HepG2 (cell line): ENCODE measurements around the gene SLC29A2. TPM values are rescaled to one million over a fixed set of nuclear protein-coding genes. Genes with fewer than 3 reads are reported as not detected.

Source experiments
- ATAC-seq: fragments of 200-7000 bp; cut with Tn5 transposase; 3 replicates; pipeline ENCODE4 v1.9.1; 2020; ENCODE audit warnings: mild to moderate bottlenecking, moderate library complexity
- BruUV-seq: library from RNA; stranded (reverse); fragments of 400-500 nt; replicated peaks from 2 replicates; lab custom pipeline; 2021; lab: Mats Ljungman, UMichigan
- CTCF ChIA-PET: fragments of 300-600 bp; formaldehyde crosslinking; extraction: SDS; loops from one replicate; lab custom pipeline; 2021; ENCODE audit warnings: low total read pairs, inconsistent platforms, low intra/inter-chr PET ratio; lab: Yijun Ruan, JAX
- POLR2A ChIA-PET: fragments of 350-600 bp; sonication (Branson Sonifier 250); formaldehyde crosslinking; loops from one replicate; lab custom pipeline; 2020; ENCODE audit warnings: antibody characterized with exemption, inconsistent platforms; lab: Yijun Ruan, JAX
- DNase-seq: peaks from one replicate; pipeline ENCODE4 v3.0.0-alpha.2; 2015; ENCODE audit warnings: low spot score
- FAIRE-seq: peaks from 3 replicates; lab custom pipeline; 2011; peaks lifted over from hg19 to GRCh38; lab: Jason Lieb, UNC
- H2AFZ ChIP-seq: one replicate; pipeline ENCODE4 v1.6.1; 2011; ENCODE audit warnings: low read length, inconsistent platforms
- H3K27ac ChIP-seq: fragments of 300-600 bp; 3 replicates; pipeline ENCODE4 v1.8.0; 2011; ENCODE audit warnings: mixed run types, mild to moderate bottlenecking, mixed read lengths, low read length, inconsistent platforms; ENCODE audit not compliant: insufficient read depth; ENCODE audit errors: extremely low read length
- H3K27me3 ChIP-seq, 2 experiments: fragments of 200-600 bp in 1 of 2; 2 replicates in 1 of 2; 3 replicates in 1 of 2; pipeline versions ENCODE4 v1.6.0 to v1.8.0; 2011; ENCODE audit warnings: low read length in 2 of 2, mild to moderate bottlenecking in 2 of 2, moderate library complexity in 2 of 2, inconsistent platforms in 1 of 2; ENCODE audit not compliant: insufficient read depth in 2 of 2, control insufficient read depth in 1 of 2
- H3K36me3 ChIP-seq, 2 experiments: fragments of 200-600 bp in 1 of 2; replicated peaks in 1 of 2; 2 replicates in 1 of 2; 3 replicates in 1 of 2; pipeline versions ENCODE4 v1.5.1 to v1.8.0; 2011; ENCODE audit warnings: low read length in 2 of 2, inconsistent platforms in 1 of 2; ENCODE audit not compliant: insufficient read depth in 2 of 2, control insufficient read depth in 1 of 2
- H3K4me1 ChIP-seq: 2 replicates; pipeline ENCODE4 v1.5.1; 2012; ENCODE audit warnings: low read length, inconsistent platforms; ENCODE audit not compliant: insufficient read depth
- H3K4me2 ChIP-seq: 2 replicates; pipeline ENCODE4 v1.6.0; 2011; ENCODE audit warnings: low read depth, low read length, inconsistent platforms
- H3K4me3 ChIP-seq, 3 experiments: fragments of 200-600 bp in 1 of 3; sonication (generic), shearing (Covaris generic) in 1 of 3; replicated peaks in 1 of 3; 2 replicates each; pipeline ENCODE4 v1.5.1; 2011 to 2016; ENCODE audit warnings: low read length in 3 of 3, inconsistent platforms in 2 of 3, low read depth in 2 of 3, mild to moderate bottlenecking in 2 of 3, control low read depth in 1 of 3, mixed read lengths in 1 of 3; ENCODE audit not compliant: insufficient read depth in 1 of 3
- H3K79me2 ChIP-seq: one replicate; pipeline ENCODE4 v1.6.1; 2011; ENCODE audit warnings: low read length, inconsistent platforms; ENCODE audit not compliant: insufficient read depth
- H3K9ac ChIP-seq: 2 replicates; pipeline ENCODE4 v1.6.0; 2011; ENCODE audit warnings: mild to moderate bottlenecking, low read depth, low read length, inconsistent platforms; ENCODE audit not compliant: insufficient read depth
- H3K9me3 ChIP-seq: 2 replicates; pipeline ENCODE4 v1.5.1; 2012; ENCODE audit warnings: mild to moderate bottlenecking, low read length
- H4K20me1 ChIP-seq: 2 replicates; pipeline ENCODE4 v1.6.0; 2011; ENCODE audit warnings: inconsistent platforms, mild to moderate bottlenecking, low read length, moderate library complexity; ENCODE audit not compliant: insufficient read depth
- AKAP8 ChIP-seq: sonication (generic); formaldehyde crosslinking; IDR thresholded peaks from 2 replicates; pipeline ENCODE4 v1.5.1; 2020; ENCODE audit warnings: mild to moderate bottlenecking, missing genetic modification reagents
- CBFB ChIP-seq: sonication (generic); formaldehyde crosslinking; IDR thresholded peaks from 2 replicates; pipeline ENCODE4 v1.4.0; 2020; ENCODE audit warnings: missing genetic modification reagents
- CC2D1A ChIP-seq: sonication (generic); formaldehyde crosslinking; IDR thresholded peaks from 2 replicates; pipeline ENCODE4 v1.8.1; 2023; ENCODE audit warnings: mild to moderate bottlenecking, missing genetic modification reagents
- EZH2 ChIP-seq: conservative IDR thresholded peaks from 2 replicates; pipeline ENCODE4 v1.6.1; 2012; ENCODE audit warnings: mild to moderate bottlenecking, low read depth, low read length, moderate library complexity
- HMGXB3 ChIP-seq: sonication (generic); formaldehyde crosslinking; IDR thresholded peaks from 2 replicates; pipeline ENCODE4 v1.4.0; 2020; ENCODE audit warnings: missing genetic modification reagents, borderline replicate concordance
- KDM2A ChIP-seq: sonication (generic); formaldehyde crosslinking; IDR thresholded peaks from 2 replicates; pipeline ENCODE4 v1.4.0; 2020; ENCODE audit warnings: low read depth, missing genetic modification reagents, borderline replicate concordance
- MEF2D ChIP-seq: sonication (generic); formaldehyde crosslinking; IDR thresholded peaks from 2 replicates; pipeline ENCODE4 v1.5.1; 2020; ENCODE audit warnings: mild to moderate bottlenecking, missing genetic modification reagents
- PHF5A ChIP-seq: IDR thresholded peaks from one replicate; pipeline ENCODE4 v1.6.1; 2018; ENCODE audit warnings: low read depth, missing genetic modification reagents; ENCODE audit not compliant: unreplicated experiment
- RFX1 ChIP-seq: fragments of 450-650 bp; IDR thresholded peaks from 2 replicates; pipeline ENCODE4 v1.6.1; 2017
- SNAI1 ChIP-seq: sonication (generic); formaldehyde crosslinking; IDR thresholded peaks from 2 replicates; pipeline ENCODE4 v1.5.0; 2020; ENCODE audit warnings: mild to moderate bottlenecking, missing genetic modification reagents, borderline replicate concordance
- TIGD3 ChIP-seq: sonication (generic); formaldehyde crosslinking; IDR thresholded peaks from 2 replicates; pipeline ENCODE4 v1.5.1; 2020; ENCODE audit warnings: mild to moderate bottlenecking, missing genetic modification reagents, borderline replicate concordance
- U2AF1 ChIP-seq: fragments of 200-400 bp; formaldehyde crosslinking; optimal IDR thresholded peaks from 2 replicates; pipeline ENCODE3; 2017; ENCODE audit warnings: mild to moderate bottlenecking, low read depth, low read length
- ZIK1 ChIP-seq: sonication (generic); formaldehyde crosslinking; IDR thresholded peaks from 2 replicates; pipeline ENCODE4 v1.5.0; 2020; ENCODE audit warnings: mild to moderate bottlenecking, low read depth, missing genetic modification reagents, borderline replicate concordance
- ZNF280D ChIP-seq: sonication (generic); formaldehyde crosslinking; IDR thresholded peaks from 2 replicates; pipeline ENCODE4 v1.5.1; 2020; ENCODE audit warnings: mild to moderate bottlenecking, missing genetic modification reagents
- ZNF30 ChIP-seq: sonication (generic); formaldehyde crosslinking; IDR thresholded peaks from 2 replicates; pipeline ENCODE4 v1.5.0; 2020; ENCODE audit warnings: mild to moderate bottlenecking, missing genetic modification reagents
- ZNF484 ChIP-seq: sonication (generic); formaldehyde crosslinking; IDR thresholded peaks from 2 replicates; pipeline ENCODE4 v1.5.1; 2020; ENCODE audit warnings: mild to moderate bottlenecking, low read depth, missing genetic modification reagents, borderline replicate concordance
- WGBS: methylation state at CpG from one replicate; pipeline ENCODE4 v1.1.6; 2017; ENCODE audit warnings: low lambda C conversion rate; 5-methylcytosine and 5-hydroxymethylcytosine counted together
- in situ Hi-C: cut with HindIII; loops from 2 replicates; pipeline ENCODE4 v1.10.0; 2017; ENCODE audit warnings: low pct_unique_long_range_greater_than_20kb; ENCODE audit not compliant: extremely low pct_ligation_motif_present
- intact Hi-C: fragments of 100-400 bp; cut with micrococcal nuclease; formaldehyde crosslinking; loops from one replicate; pipeline ENCODE4 v1.10.0; 2022; ENCODE audit not compliant: unreplicated experiment
- polyA plus RNA-seq, 8 experiments: library from polyadenylated mRNA; depleted of rRNA in 3 of 8; stranded (reverse) in 7 of 8; unstranded in 1 of 8; fragments of >200 nt; fragmentation: Illumina TruSeq in 4 of 8; extraction: Trizol in 4 of 8; gene quantifications; 2 replicates each; pipeline versions ENCODE4 v1.2.1 to v1.2.3, GENCODE V29; 2011 to 2016; ENCODE audit warnings: low read depth in 4 of 8, missing spikeins in 1 of 8, mixed read lengths in 1 of 8; ENCODE audit not compliant: insufficient read depth in 1 of 8
- total RNA-seq, 5 experiments: library from RNA; depleted of rRNA; stranded (reverse); fragments of >200 nt; fragmentation: Illumina TruSeq; extraction: Trizol; gene quantifications; 2 replicates each; pipeline ENCODE4 v1.2.3, GENCODE V29; 2016; ENCODE audit warnings: low read depth in 1 of 5

The SLC29A2 gene
- total and polyA plus RNA-seq, 2 of the 13 experiments (the other 11 are each of a cell fraction or from before 2014, with no cell fraction given), result 0.63 to 0.66 TPM

GRCh38 chr11:66366844-66367477 lies 4.6 kb downstream of the SLC29A2 start:
- ATAC-seq (no peak), DNase-seq (no peak), FAIRE-seq (no peak)
- no peaks in the 10 kb centered on the region for H3K79me2 ChIP-seq
- CTCF ChIA-PET, result no interaction called here
- no peak overlapping the region for H3K4me3 ChIP-seq
- intact Hi-C loops, result no loop called here
- no peaks in the 10 kb centered on the region; the same call in 1 of the 2 replicates for H4K20me1 ChIP-seq
- H3K27me3 ChIP-seq, result no peaks in the 10 kb centered on the region
- H3K4me1 ChIP-seq, result peaks cover 42% of the 10 kb centered on the region
- H3K9me3 ChIP-seq, result no peaks in the 10 kb centered on the region
- peaks cover 1 to 10% of the 10 kb centered on the region in 2 experiments; a peak in 1 of 5 replicates for H3K36me3 ChIP-seq
- H3K4me2 ChIP-seq, result no peak overlapping the region
- WGBS, result 84% methylated on average over 6 of the region's 8 CpGs
- H2AFZ ChIP-seq, result no peak overlapping the region
- BruUV-seq, result no TSS peak
- H3K9ac ChIP-seq, result no peak overlapping the region
- no peak overlapping the region for H3K27ac ChIP-seq
- POLR2A ChIA-PET, result interaction anchor here (0.9 to 1.2 kb wide), 2 partner anchors 16 to 72 kb away, joined by 3 read pairs; partner anchors contain the start of gene MRPL11
- in situ Hi-C loops, result no loop called here
- TF ChIP-seq HMGXB3 (CRISPR knock-in tag), result no peak
- no peak for TF ChIP-seq PHF5A (CRISPR knock-in tag)
- TF ChIP-seq KDM2A (CRISPR knock-in tag), result peak; percentile 45
- TF ChIP-seq SNAI1, result no peak
- TF ChIP-seq MEF2D, result no peak
- TF ChIP-seq U2AF1, result peak; percentile 26
- no peak for TF ChIP-seq CC2D1A (CRISPR knock-in tag)
- TF ChIP-seq ZNF484 (CRISPR knock-in tag), result no peak
- TF ChIP-seq ZNF30, result no peak
- TF ChIP-seq CBFB (CRISPR knock-in tag), result no peak
- no peak for TF ChIP-seq ZIK1 (CRISPR knock-in tag)
- no peak for TF ChIP-seq EZH2
- no peak for TF ChIP-seq TIGD3
- no peak for TF ChIP-seq RFX1
- peak; percentile 78; the same call in 1 of the 2 replicates for TF ChIP-seq AKAP8 (CRISPR knock-in tag)
- no peak for TF ChIP-seq ZNF280D (CRISPR knock-in tag)
